Endothelial cell of umbilical vein (primary cell): Measurements from ENCODE around the gene PLXDC1. TPM values are rescaled to one million over a fixed set of nuclear protein-coding genes. Genes with fewer than 3 reads are reported as not detected.
"Not testable (repeated sequence)": the region's sequence is repeated elsewhere in the genome, so short reads cannot be mapped to it uniquely, and the experiment has no call there.

Experiments
- BruUV-seq: library from RNA; stranded (reverse); fragments of 400-500 nt; replicated peaks from 2 replicates; lab custom pipeline; 2021; lab: Mats Ljungman, UMichigan
- CTCF ChIA-PET: fragments of 300-600, 350-600 bp; sonication (Branson Sonifier 250); formaldehyde crosslinking; loops from one replicate; lab custom pipeline; 2021; ENCODE audit warnings: antibody characterized with exemption, inconsistent platforms; lab: Charles Lee
- POLR2A ChIA-PET: fragments of 300-600, 350-600 bp; sonication (Branson Sonifier 250); formaldehyde crosslinking; loops from one replicate; lab custom pipeline; 2021; ENCODE audit warnings: antibody characterized with exemption, inconsistent platforms; lab: Charles Lee
- DNase-seq: peaks from one replicate; pipeline ENCODE4 v3.0.0-alpha.2; 2011; ENCODE audit warnings: low read depth, low spot score
- FAIRE-seq: peaks from 2 replicates; lab custom pipeline; 2011; peaks lifted over from hg19 to GRCh38; lab: Jason Lieb, UNC
- H2AFZ ChIP-seq: 2 replicates; pipeline ENCODE4 v1.6.0; 2012; ENCODE audit warnings: low read depth, low read length, control low read depth, inconsistent platforms
- H3K27ac ChIP-seq: 2 replicates; pipeline ENCODE4 v1.5.1; 2011; ENCODE audit warnings: low read depth, mild to moderate bottlenecking, control low read depth, low read length, moderate library complexity; ENCODE audit not compliant: insufficient read depth
- H3K27me3 ChIP-seq, 2 experiments: 2 replicates each; pipeline versions ENCODE4 v1.6.0 to v1.6.1; 2011; ENCODE audit warnings: low read length in 2 of 2, mixed read lengths in 1 of 2; ENCODE audit not compliant: control insufficient read depth in 2 of 2, insufficient read depth in 2 of 2
- H3K36me3 ChIP-seq, 2 experiments: 2 replicates in 1 of 2; 3 replicates in 1 of 2; pipeline ENCODE4 v1.5.1; 2011; ENCODE audit warnings: low read length in 2 of 2, mild to moderate bottlenecking in 1 of 2, moderate library complexity in 1 of 2; ENCODE audit not compliant: control insufficient read depth in 2 of 2, insufficient read depth in 2 of 2; ENCODE audit errors: extremely low read depth in 1 of 2
- H3K4me1 ChIP-seq: 3 replicates; pipeline ENCODE4 v1.5.1; 2011; ENCODE audit warnings: mild to moderate bottlenecking, low read length; ENCODE audit not compliant: control insufficient read depth, insufficient read depth; ENCODE audit errors: extremely low read depth
- H3K4me2 ChIP-seq: 2 replicates; pipeline ENCODE4 v1.6.1; 2011; ENCODE audit warnings: low read length, control low read depth, mixed read lengths; ENCODE audit not compliant: insufficient read depth
- H3K4me3 ChIP-seq, 3 experiments: fragments of 200-600 bp in 1 of 3; sonication (generic), shearing (Covaris generic) in 1 of 3; replicated peaks in 1 of 3; 2 replicates each; pipeline ENCODE4 v1.5.1; 2011 to 2016; ENCODE audit warnings: control low read depth in 3 of 3, low read length in 3 of 3, mild to moderate bottlenecking in 2 of 3, inconsistent platforms in 1 of 3, low read depth in 1 of 3, moderate library complexity in 1 of 3; ENCODE audit not compliant: insufficient read depth in 1 of 3
- H3K79me2 ChIP-seq: 2 replicates; pipeline ENCODE4 v1.6.0; 2012; ENCODE audit warnings: low read length, inconsistent platforms; ENCODE audit not compliant: control insufficient read depth, insufficient read depth
- H3K9ac ChIP-seq: replicated peaks from 2 replicates; pipeline ENCODE3; 2011; ENCODE audit warnings: low read length, control low read depth; ENCODE audit not compliant: insufficient read depth; ENCODE audit errors: extremely low read depth
- H3K9me1 ChIP-seq: replicated peaks from 3 replicates; pipeline ENCODE4 v1.6.0; 2011; ENCODE audit warnings: mild to moderate bottlenecking, low read length; ENCODE audit not compliant: control insufficient read depth, insufficient read depth; ENCODE audit errors: extremely low read depth
- H3K9me3 ChIP-seq: replicated peaks from 2 replicates; pipeline ENCODE4 v1.5.1; 2012; ENCODE audit warnings: low read length, inconsistent platforms; ENCODE audit not compliant: control insufficient read depth, insufficient read depth
- H4K20me1 ChIP-seq: replicated peaks from 2 replicates; pipeline ENCODE3; 2011; ENCODE audit warnings: mild to moderate bottlenecking, low read length; ENCODE audit not compliant: control insufficient read depth, insufficient read depth; ENCODE audit errors: extremely low read depth
- EZH2 ChIP-seq: IDR thresholded peaks from 2 replicates; pipeline ENCODE4 v1.6.1; 2012; ENCODE audit warnings: borderline replicate concordance, low read depth, mild to moderate bottlenecking, moderate library complexity, low read length, inconsistent platforms; ENCODE audit not compliant: severe bottlenecking
- GATA2 ChIP-seq: IDR thresholded peaks from 2 replicates; pipeline ENCODE4 v1.7.0; 2011; ENCODE audit warnings: low read depth, mild to moderate bottlenecking, moderate library complexity, mixed read lengths, low read length; ENCODE audit not compliant: insufficient read length, insufficient read depth
- POLR2AphosphoS5 ChIP-seq: IDR thresholded peaks from 2 replicates; pipeline ENCODE4 v1.6.1; 2012; ENCODE audit warnings: low read depth, mild to moderate bottlenecking, control low read depth, low read length, moderate library complexity; ENCODE audit not compliant: insufficient read depth
- dilution Hi-C: fragments of 300-500 bp; cut with MboI; formaldehyde crosslinking; loops from one replicate; pipeline ENCODE4 v1.15.0; 2019; ENCODE audit warnings: low sequenced_read_pairs; ENCODE audit not compliant: extremely low pct_ligation_motif_present
- intact Hi-C: fragments of 100-400 bp; cut with micrococcal nuclease; formaldehyde crosslinking; loops from one replicate; pipeline ENCODE4 v1.10.0; 2022
- polyA plus RNA-seq, 4 experiments: library from polyadenylated mRNA; depleted of rRNA in 3 of 4; stranded (reverse) in 3 of 4; unstranded in 1 of 4; fragments of >200 nt; gene quantifications; 2 replicates each; pipeline versions ENCODE4 v1.2.1 to v1.2.3, GENCODE V29; 2011 to 2012; ENCODE audit warnings: missing spikeins in 1 of 4
- total RNA-seq: library from RNA; stranded (reverse); gene quantifications from 2 replicates; pipeline ENCODE4 v1.2.3, GENCODE V29; 2021
- TF ChIP-seq, protein P1 (sequence below): IDR thresholded peaks from 2 replicates; pipeline ENCODE4 v1.6.1; 2011; ENCODE audit not compliant: insufficient read depth, insufficient read length

PLXDC1 gene
- total and polyA plus RNA-seq, 2 donors (not counting 3 experiments of a cell fraction or from before 2014, with no cell fraction given): 0.03 TPM; not detected in 1

DNA sequence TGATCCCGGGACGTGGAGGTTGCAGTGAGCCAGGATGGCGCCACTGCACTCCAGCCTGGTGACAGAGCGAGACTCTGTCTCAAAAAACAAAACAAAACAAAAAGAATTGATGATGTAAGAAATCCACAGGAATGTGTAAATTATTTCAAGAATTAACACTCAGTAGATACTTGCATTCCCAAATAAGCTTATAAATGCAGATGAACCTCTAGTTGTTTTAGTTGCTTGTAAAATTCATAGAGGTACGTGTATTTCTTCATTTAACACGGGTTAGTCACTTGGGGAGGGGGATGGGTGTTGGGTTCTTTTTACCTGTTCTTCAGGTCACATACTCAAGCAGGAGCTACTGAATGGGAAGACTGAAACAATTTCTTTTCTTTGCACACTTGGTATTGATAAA is 128.5 kb downstream of the PLXDC1 start:
- Histone ChIP-seq H4K20me1 (no peaks in the 10 kb centered on the region), H3K4me2 (no peak overlapping the region), H3K9me1 (no peaks in the 10 kb centered on the region), H3K4me3 (no peak overlapping the region), H3K27me3 (peaks cover 14 to 17% of the 10 kb centered on the region in 2 experiments), H3K27ac (no peak overlapping the region), H3K9me3 (no peaks in the 10 kb centered on the region), H3K9ac (no peak overlapping the region), H3K4me1 (peaks cover 7% of the 10 kb centered on the region), H3K79me2 (no peaks in the 10 kb centered on the region), H2AFZ (no peak overlapping the region), H3K36me3 (no peaks in the 10 kb centered on the region)
- dilution Hi-C loops (no loop called here), intact Hi-C loops (no loop called here)
- CTCF ChIA-PET: interaction anchor here (1.2 kb wide), 1 partner anchor 40 kb away, joined by 4 read pairs; no protein-coding TSS in a partner anchor
- BruUV-seq: no TSS peak
- DNase-seq (no peak), FAIRE-seq (no peak)
- POLR2A ChIA-PET: no interaction called here
- TF ChIP-seq GATA2: no peak
- TF ChIP-seq POLR2AphosphoS5: no peak
- TF ChIP-seq, protein P1, sequence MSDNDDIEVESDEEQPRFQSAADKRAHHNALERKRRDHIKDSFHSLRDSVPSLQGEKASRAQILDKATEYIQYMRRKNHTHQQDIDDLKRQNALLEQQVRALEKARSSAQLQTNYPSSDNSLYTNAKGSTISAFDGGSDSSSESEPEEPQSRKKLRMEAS: no peak
- TF ChIP-seq EZH2: no peak

DNA sequence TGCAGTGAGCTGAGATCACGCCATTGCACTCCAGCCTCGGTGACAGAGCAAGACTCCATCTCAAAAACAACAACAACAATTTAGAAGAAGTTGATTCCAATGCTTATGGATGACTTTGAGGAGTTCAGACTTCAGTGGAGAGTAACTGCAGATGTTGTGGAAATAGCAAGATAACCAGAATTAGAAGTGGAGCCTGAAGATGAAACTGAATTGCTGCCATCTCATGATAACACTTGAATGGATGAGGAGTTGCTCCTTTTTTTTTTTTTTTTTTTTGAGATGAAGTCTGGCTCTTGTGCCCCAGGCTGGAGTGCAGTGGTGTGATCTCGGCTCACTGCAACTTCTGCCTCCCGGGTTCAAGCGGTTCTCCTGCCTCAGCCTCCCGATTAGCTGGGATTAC is 131.4 kb downstream of the PLXDC1 start:
- H2AFZ ChIP-seq, H3K27ac ChIP-seq, H3K9me3 ChIP-seq, H3K4me1 ChIP-seq, H3K27me3 ChIP-seq, intact Hi-C loops, H4K20me1 ChIP-seq, H3K9me1 ChIP-seq, DNase-seq, FAIRE-seq, H3K9ac ChIP-seq, H3K4me3 ChIP-seq, BruUV-seq, H3K79me2 ChIP-seq, H3K36me3 ChIP-seq, dilution Hi-C loops, POLR2A ChIA-PET, H3K4me2 ChIP-seq: not testable (repeated sequence)
- CTCF ChIA-PET: interaction anchor here (1.3 to 2.4 kb wide), 2 partner anchors 9 to 37 kb away, joined by 4 to 18 read pairs; no protein-coding TSS in a partner anchor
